NT2/D1 (cell line): ENCODE data around the gene ISYNA1.
A peak's percentile ranks its signal among the peaks of the same experiment; 100 is the strongest.

Experiments
- DNase-seq: peaks from one replicate; pipeline ENCODE4 v3.0.0-alpha.2; 2011; ENCODE audit warnings: low read depth, low spot score
- H3K27me3 ChIP-seq: 2 replicates; pipeline ENCODE4 v1.6.0; 2011; ENCODE audit warnings: mild to moderate bottlenecking; ENCODE audit not compliant: insufficient read length, insufficient read depth
- H3K36me3 ChIP-seq: 2 replicates; pipeline ENCODE4 v1.6.1; 2011; ENCODE audit warnings: mild to moderate bottlenecking, low read length, mixed read lengths; ENCODE audit not compliant: insufficient read depth, insufficient read length
- H3K4me1 ChIP-seq: 2 replicates; pipeline ENCODE4 v1.5.1; 2011; ENCODE audit not compliant: insufficient read depth, insufficient read length
- H3K4me3 ChIP-seq: 2 replicates; pipeline ENCODE4 v1.5.1; 2011; ENCODE audit warnings: low read depth; ENCODE audit not compliant: insufficient read length
- H3K9ac ChIP-seq: 2 replicates; pipeline ENCODE4 v1.6.0; 2011; ENCODE audit warnings: low read depth; ENCODE audit not compliant: insufficient read length
- H3K9me3 ChIP-seq: 2 replicates; pipeline ENCODE4 v1.5.1; 2011; ENCODE audit warnings: mild to moderate bottlenecking, low read length; ENCODE audit not compliant: insufficient read depth
- SUZ12 ChIP-seq: IDR thresholded peaks from 2 replicates; pipeline ENCODE4 v1.6.1; 2011; ENCODE audit not compliant: insufficient read length, insufficient read depth; ENCODE audit errors: extremely low read depth
- YY1 ChIP-seq: IDR thresholded peaks from 2 replicates; pipeline ENCODE4 v1.6.1; 2011; ENCODE audit not compliant: insufficient read length, insufficient read depth
- ZNF274 ChIP-seq: IDR thresholded peaks from 2 replicates; pipeline ENCODE4 v1.6.1; 2011; ENCODE audit warnings: mild to moderate bottlenecking, low read depth, low read length

Gene ISYNA1

GRCh38 chr19:18437491-18438330 lies at the start of gene ISYNA1:
TSS of gene ISYNA1 (minus strand) at chr19:18438133. CDS start at chr19:18437979, 154 bp downstream.
- Histone ChIP-seq H3K4me3 (peak within 1 kb of the TSS; percentile 97), H3K4me1 (peaks cover 43% of the 10 kb centered on the region), H3K36me3 (peaks cover 24% of the 10 kb centered on the region), H3K9me3 (no peaks in the 10 kb centered on the region), H3K9ac (peak within 1 kb of the TSS; percentile 98), H3K27me3 (no peaks in the 10 kb centered on the region)
- no peak for TF ChIP-seq YY1
- no peak for TF ChIP-seq SUZ12
- TF ChIP-seq ZNF274, result no peak
- no peak for DNase-seq

GRCh38 chr19:18486746-18487145 lies 48.8 kb upstream of the ISYNA1 start:
- H3K9ac ChIP-seq, result no peak overlapping the region

GRCh38 chr19:18484992-18485391 lies 47.1 kb upstream of the ISYNA1 start:
- no peak overlapping the region for H3K4me3 ChIP-seq
- no peaks in the 10 kb centered on the region for H3K27me3 ChIP-seq
- H3K4me1 ChIP-seq, result peaks cover 42% of the 10 kb centered on the region
- H3K36me3 ChIP-seq, result peaks cover 9% of the 10 kb centered on the region
- no peak for TF ChIP-seq YY1
- peak overlapping the region; percentile 23 for H3K9ac ChIP-seq
- no peak for DNase-seq
- peaks cover 3% of the 10 kb centered on the region; the same call in 1 of the 2 replicates for H3K9me3 ChIP-seq

More at GRCh38 chr19:18486746-18487145, 48.8 kb upstream of the ISYNA1 start:
- H3K4me3 ChIP-seq, result no peak overlapping the region
- TF ChIP-seq ZNF274, result no peak
- no peak for TF ChIP-seq SUZ12
- TF ChIP-seq YY1, result no peak
- peaks cover 3% of the 10 kb centered on the region; the same call in 1 of the 2 replicates for H3K9me3 ChIP-seq
- H3K4me1 ChIP-seq, result peaks cover 34% of the 10 kb centered on the region
- H3K36me3 ChIP-seq, result peaks cover 15% of the 10 kb centered on the region
- no peak for DNase-seq
- no peaks in the 10 kb centered on the region for H3K27me3 ChIP-seq

- no peak overlapping the region for H3K9ac ChIP-seq
- peaks cover 34% of the 10 kb centered on the region for H3K4me1 ChIP-seq
- peaks cover 7% of the 10 kb centered on the region for H3K36me3 ChIP-seq
- no peak for TF ChIP-seq YY1
- TF ChIP-seq ZNF274, result no peak
- H3K9me3 ChIP-seq, result peaks cover 3% of the 10 kb centered on the region; the same call in 1 of the 2 replicates
- no peak overlapping the region for H3K4me3 ChIP-seq
- DNase-seq, result no peak
- no peaks in the 10 kb centered on the region for H3K27me3 ChIP-seq
Observed at GRCh38 chr19:18483119-18483890, 45.4 kb upstream of the ISYNA1 start.

- Histone ChIP-seq H3K4me3 (no peak overlapping the region), H3K4me1 (peaks cover 35% of the 10 kb centered on the region), H3K9me3 (peaks cover 3% of the 10 kb centered on the region; the same call in 1 of the 2 replicates), H3K36me3 (no peaks in the 10 kb centered on the region), H3K27me3 (no peaks in the 10 kb centered on the region), H3K9ac (no peak overlapping the region)
- TF ChIP-seq ZNF274 (no peak), SUZ12 (no peak), YY1 (no peak)
- DNase-seq, result no peak
Observed at GRCh38 chr19:18481505-18482222, 43.7 kb upstream of the ISYNA1 start.

GRCh38 chr19:18480006-18480691 lies 42.2 kb upstream of the ISYNA1 start:
- DNase-seq, result no peak
- no peaks in the 10 kb centered on the region for H3K36me3 ChIP-seq
- H3K27me3 ChIP-seq, result no peaks in the 10 kb centered on the region
- H3K4me1 ChIP-seq, result peaks cover 28% of the 10 kb centered on the region
- no peak overlapping the region for H3K4me3 ChIP-seq
- H3K9ac ChIP-seq, result no peak overlapping the region
- TF ChIP-seq YY1 (no peak), ZNF274 (no peak), SUZ12 (no peak)
- H3K9me3 ChIP-seq, result peaks cover 3% of the 10 kb centered on the region; the same call in 1 of the 2 replicates
